SU-DHL-6 (cell line): ENCODE results near the gene ATP8A1.

Experiments used
- H2AFZ ChIP-seq: fragments of 200-600 bp; sonication (generic); 2 replicates; pipeline ENCODE4 v1.6.1; 2014; ENCODE audit warnings: low read depth, mild to moderate bottlenecking, moderate library complexity, mixed read lengths, antibody characterized with exemption, low read length; ENCODE audit not compliant: severe bottlenecking
- H3F3A ChIP-seq: fragments of 200-600 bp; shearing (Covaris generic); 2 replicates; pipeline ENCODE4 v1.6.0; 2016; ENCODE audit warnings: antibody characterized with exemption, mild to moderate bottlenecking; ENCODE audit not compliant: insufficient read depth
- H3K27ac ChIP-seq: fragments of 200-600 bp; sonication (generic); 2 replicates; pipeline ENCODE4 v1.5.1; 2016; ENCODE audit warnings: low read depth, mild to moderate bottlenecking, low read length, moderate library complexity, mixed read lengths
- H3K27me3 ChIP-seq: fragments of 200-600 bp; sonication (generic), shearing (Covaris generic); 2 replicates; pipeline ENCODE4 v1.6.0; 2014; ENCODE audit warnings: mild to moderate bottlenecking, low read length
- H3K36me3 ChIP-seq: fragments of 200-600 bp; sonication (generic); 2 replicates; pipeline ENCODE4 v1.6.1; 2014; ENCODE audit warnings: mild to moderate bottlenecking, low read length, mixed read lengths
- H3K4me2 ChIP-seq: fragments of 300-600, 200-600 bp; shearing (Covaris generic), sonication (generic); 2 replicates; pipeline ENCODE4 v1.6.0; 2014; ENCODE audit warnings: low read length, low read depth, mild to moderate bottlenecking; ENCODE audit not compliant: poor library complexity, severe bottlenecking
- H3K4me3 ChIP-seq: fragments of 200-600 bp; sonication (generic); 2 replicates; pipeline ENCODE4 v1.5.1; 2014; ENCODE audit warnings: antibody characterized with exemption, low read length, mild to moderate bottlenecking, mixed read lengths; ENCODE audit not compliant: insufficient read depth, poor library complexity, severe bottlenecking
- H3K79me2 ChIP-seq: fragments of 200-600 bp; sonication (generic); 2 replicates; pipeline ENCODE4 v1.6.1; 2014; ENCODE audit warnings: mild to moderate bottlenecking, low read length, moderate library complexity; ENCODE audit not compliant: insufficient read depth
- H3K9ac ChIP-seq: fragments of 200-600 bp; sonication (generic); 2 replicates; pipeline ENCODE4 v1.7.0; 2014; ENCODE audit warnings: mild to moderate bottlenecking, low read length
- H3K9me2 ChIP-seq: fragments of 200-600 bp; sonication (generic); replicated peaks from 2 replicates; pipeline ENCODE4 v1.6.1; 2014; ENCODE audit warnings: low read length; ENCODE audit not compliant: insufficient read depth
- H3K9me3 ChIP-seq: fragments of 200-600 bp; sonication (generic); 2 replicates; pipeline ENCODE4 v1.6.1; 2014; ENCODE audit warnings: low read length, mixed read lengths; ENCODE audit not compliant: insufficient read depth
- H4K20me1 ChIP-seq: fragments of 200-600 bp; sonication (generic); 2 replicates; pipeline ENCODE4 v1.6.1; 2014; ENCODE audit warnings: low read depth, mild to moderate bottlenecking, antibody characterized with exemption, low read length, moderate library complexity, mixed read lengths
- EZH2phosphoT487 ChIP-seq: fragments of 200-600 bp; sonication (generic), shearing (Covaris generic); conservative IDR thresholded peaks from 2 replicates; pipeline ENCODE4 v1.6.1; 2018; ENCODE audit warnings: mild to moderate bottlenecking, antibody characterized with exemption, low read length, moderate library complexity, mixed read lengths
- TF ChIP-seq, protein P1 (sequence below): fragments of 200-600 bp; sonication (generic); IDR thresholded peaks from one replicate; pipeline ENCODE4 v1.5.1; 2017; ENCODE audit warnings: antibody characterized with exemption, mild to moderate bottlenecking, low read length, moderate library complexity; ENCODE audit not compliant: insufficient read depth, poor library complexity, severe bottlenecking

The ATP8A1 gene

DNA sequence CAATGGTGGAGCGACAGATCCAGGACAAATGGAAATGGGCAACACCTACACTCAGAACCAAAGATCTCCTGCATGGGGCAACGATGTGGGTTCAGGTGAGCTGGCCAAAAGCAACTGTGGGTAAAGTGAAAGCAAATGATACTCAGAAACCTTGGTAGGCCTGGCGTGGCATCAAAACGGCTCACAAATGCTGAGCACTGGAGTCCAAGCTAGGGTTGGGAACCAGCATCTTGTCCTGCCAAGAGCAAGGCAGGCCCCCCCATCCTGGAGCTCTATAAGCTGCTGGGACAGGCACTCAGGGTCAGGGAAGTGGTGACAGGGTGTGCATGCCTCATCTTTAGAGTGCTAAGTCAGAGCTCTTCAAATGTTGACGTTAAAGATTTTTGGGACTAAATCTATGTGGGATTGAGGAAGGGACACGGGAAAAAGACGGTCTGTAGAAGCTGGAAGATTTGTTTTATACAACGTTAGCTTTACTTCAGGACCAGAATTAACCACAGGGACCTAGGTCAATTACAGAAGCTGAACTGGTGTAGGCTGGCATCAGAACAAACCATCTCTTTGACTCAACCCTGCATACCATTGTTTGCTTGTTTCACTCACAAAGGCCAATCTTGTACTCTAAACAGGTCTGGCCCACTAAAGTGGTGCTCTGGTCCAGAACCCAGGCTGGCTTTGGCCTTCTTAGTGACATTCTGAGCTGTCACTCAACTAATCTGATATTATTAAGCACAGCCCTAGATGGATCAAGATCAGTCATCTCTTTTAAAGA, 10.7 kb downstream of the ATP8A1 start:
- 0 out of 2 replicates have a peak, but pooled peaks cover 4% of the 10 kb centered on the region for H4K20me1 ChIP-seq
- H3K9me2 ChIP-seq: no peaks in the 10 kb centered on the region
- no peaks in the 10 kb centered on the region for H3K36me3 ChIP-seq
- H3K27ac ChIP-seq: peak overlapping the region; percentile 6; the same call in 1 of the 2 replicates
- no peak overlapping the region for H3K9ac ChIP-seq
- no peak overlapping the region for H2AFZ ChIP-seq
- H3K27me3 ChIP-seq: no peaks in the 10 kb centered on the region
- peak overlapping the region; percentile 5 for H3K4me2 ChIP-seq
- H3F3A ChIP-seq: 0 out of 2 replicates have a peak, but pooled peaks cover 5% of the 10 kb centered on the region
- no peaks in the 10 kb centered on the region for H3K9me3 ChIP-seq
- H3K4me3 ChIP-seq: no peak overlapping the region
- peaks cover 81% of the 10 kb centered on the region for H3K79me2 ChIP-seq
- no peak for TF ChIP-seq EZH2phosphoT487
- TF ChIP-seq, protein P1, sequence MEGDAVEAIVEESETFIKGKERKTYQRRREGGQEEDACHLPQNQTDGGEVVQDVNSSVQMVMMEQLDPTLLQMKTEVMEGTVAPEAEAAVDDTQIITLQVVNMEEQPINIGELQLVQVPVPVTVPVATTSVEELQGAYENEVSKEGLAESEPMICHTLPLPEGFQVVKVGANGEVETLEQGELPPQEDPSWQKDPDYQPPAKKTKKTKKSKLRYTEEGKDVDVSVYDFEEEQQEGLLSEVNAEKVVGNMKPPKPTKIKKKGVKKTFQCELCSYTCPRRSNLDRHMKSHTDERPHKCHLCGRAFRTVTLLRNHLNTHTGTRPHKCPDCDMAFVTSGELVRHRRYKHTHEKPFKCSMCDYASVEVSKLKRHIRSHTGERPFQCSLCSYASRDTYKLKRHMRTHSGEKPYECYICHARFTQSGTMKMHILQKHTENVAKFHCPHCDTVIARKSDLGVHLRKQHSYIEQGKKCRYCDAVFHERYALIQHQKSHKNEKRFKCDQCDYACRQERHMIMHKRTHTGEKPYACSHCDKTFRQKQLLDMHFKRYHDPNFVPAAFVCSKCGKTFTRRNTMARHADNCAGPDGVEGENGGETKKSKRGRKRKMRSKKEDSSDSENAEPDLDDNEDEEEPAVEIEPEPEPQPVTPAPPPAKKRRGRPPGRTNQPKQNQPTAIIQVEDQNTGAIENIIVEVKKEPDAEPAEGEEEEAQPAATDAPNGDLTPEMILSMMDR: no peak

DNA sequence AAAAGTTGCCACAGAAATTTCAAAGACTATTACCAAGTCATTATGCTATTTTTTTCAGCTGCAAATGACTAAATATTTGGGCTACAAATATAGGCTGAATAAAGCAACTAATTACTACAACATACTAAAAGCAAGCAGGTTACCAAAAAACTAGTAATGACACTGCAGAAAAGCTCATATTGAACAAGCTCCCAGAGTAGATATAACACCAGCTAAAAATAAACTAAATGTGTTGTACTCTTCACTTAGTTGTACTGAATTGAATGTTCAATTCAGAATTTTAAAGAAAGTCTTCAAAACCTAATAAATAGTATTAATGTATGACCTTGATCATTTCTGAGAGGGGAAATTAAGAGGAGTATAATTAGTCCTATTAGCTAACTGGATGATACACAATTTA, 12.0 kb downstream of the ATP8A1 start:
- Histone ChIP-seq H3K36me3 (no peaks in the 10 kb centered on the region), H3K9ac (no peak overlapping the region), H3K9me2 (no peaks in the 10 kb centered on the region), H3F3A (peaks cover 5% of the 10 kb centered on the region; the same call in 1 of the 2 replicates), H3K79me2 (peaks cover 94% of the 10 kb centered on the region), H3K27ac (no peak overlapping the region; the same call in 1 of the 2 replicates), H2AFZ (no peak overlapping the region), H4K20me1 (0 out of 2 replicates have a peak, but pooled peaks cover 4% of the 10 kb centered on the region), H3K27me3 (no peaks in the 10 kb centered on the region), H3K4me2 (peak overlapping the region; percentile 59), H3K4me3 (no peak overlapping the region), H3K9me3 (no peaks in the 10 kb centered on the region)
- no peak for TF ChIP-seq EZH2phosphoT487
- TF ChIP-seq, protein P1: no peak

DNA sequence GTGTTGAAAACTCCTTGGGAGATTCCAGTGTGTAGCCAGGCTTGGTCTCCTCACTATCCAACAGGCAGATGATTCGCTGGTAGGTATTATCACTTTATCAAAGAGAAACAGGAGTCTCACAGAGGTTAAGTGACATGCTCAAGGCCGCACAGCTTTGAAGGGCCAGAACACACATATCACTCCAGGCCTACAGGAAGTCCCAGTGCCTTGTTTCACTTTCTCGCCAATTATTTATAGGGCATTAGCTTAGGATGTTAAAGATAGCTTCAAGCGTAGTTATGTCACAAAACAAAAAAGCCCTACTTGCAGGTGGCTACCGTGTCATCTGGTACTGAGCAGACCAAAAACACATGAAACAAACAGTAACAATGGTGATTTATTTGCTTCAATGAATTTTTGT, 13.2 kb downstream of the ATP8A1 start:
- no peaks in the 10 kb centered on the region for H3K9me3 ChIP-seq
- peaks cover 18% of the 10 kb centered on the region for H3F3A ChIP-seq
- no peak overlapping the region for H2AFZ ChIP-seq
- H3K9ac ChIP-seq: peak overlapping the region; percentile 35
- H3K79me2 ChIP-seq: peaks cover 86% of the 10 kb centered on the region
- no peaks in the 10 kb centered on the region for H3K27me3 ChIP-seq
- no peaks in the 10 kb centered on the region for H3K9me2 ChIP-seq
- 0 out of 2 replicates have a peak, but pooled peaks cover 1% of the 10 kb centered on the region for H4K20me1 ChIP-seq
- H3K4me2 ChIP-seq: peak overlapping the region; percentile 59
- no peaks in the 10 kb centered on the region for H3K36me3 ChIP-seq
- H3K4me3 ChIP-seq: no peak overlapping the region
- TF ChIP-seq EZH2phosphoT487: no peak
- TF ChIP-seq, protein P1: no peak
- peak overlapping the region; percentile 77 for H3K27ac ChIP-seq
